VCaP (cell line): ENCODE data around the gene CD99.

Experiments used
- H3K27ac ChIP-seq: fragments of 450-650 bp; 2 replicates; pipeline ENCODE4 v1.5.1; 2017
- CTCF ChIP-seq: fragments of 450-650 bp; conservative IDR thresholded peaks from 2 replicates; pipeline ENCODE4 v1.5.1; 2017; ENCODE audit warnings: mild to moderate bottlenecking, moderate library complexity

CD99 gene

GRCh38 chrX:2785538-2785937, 94.4 kb downstream of the CD99 start:
- TF ChIP-seq CTCF = no peak
- H3K27ac ChIP-seq = no peak overlapping the region

GRCh38 chrX:2788980-2789379, 97.9 kb downstream of the CD99 start:
- no peak for TF ChIP-seq CTCF
- H3K27ac ChIP-seq = no peak overlapping the region

- TF ChIP-seq CTCF = no peak
- H3K27ac ChIP-seq = no peak overlapping the region
These were observed 98.5 kb downstream of the CD99 start for GRCh38 chrX:2789569-2789968.
